T-helper 9 cell (primary cell): ENCODE measurements around the gene ZC3H7B.
A peak's percentile ranks its signal among the peaks of the same experiment; 100 is the strongest.
"Not testable (repeated sequence)": the region's sequence is repeated elsewhere in the genome, so short reads cannot be mapped to it uniquely, and the experiment has no call there.

Source experiments
- DNase-seq: peaks from one replicate; pipeline ENCODE4 v3.0.0-alpha.2; 2020

The ZC3H7B gene

DNA sequence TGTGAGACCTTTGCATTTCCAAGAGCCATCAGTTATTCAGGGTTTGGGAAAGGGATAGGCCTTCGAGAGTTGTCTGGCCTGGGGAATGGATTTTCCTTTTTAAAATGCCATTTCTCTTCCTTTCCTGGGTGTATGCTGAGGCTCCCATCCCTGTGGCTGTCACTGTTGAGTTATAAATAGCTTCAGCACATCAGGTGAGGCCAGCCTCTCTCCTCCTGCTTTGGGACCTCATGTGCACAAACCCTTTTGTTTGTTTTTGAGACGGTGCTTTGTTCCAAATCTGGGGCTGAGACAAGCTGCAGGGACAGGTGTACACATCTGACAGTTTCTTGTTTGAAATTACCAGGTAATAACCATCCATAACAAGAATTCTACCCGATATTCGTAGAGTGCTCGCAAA is 81.8 kb downstream of the ZC3H7B start:
- no peak for DNase-seq

DNA sequence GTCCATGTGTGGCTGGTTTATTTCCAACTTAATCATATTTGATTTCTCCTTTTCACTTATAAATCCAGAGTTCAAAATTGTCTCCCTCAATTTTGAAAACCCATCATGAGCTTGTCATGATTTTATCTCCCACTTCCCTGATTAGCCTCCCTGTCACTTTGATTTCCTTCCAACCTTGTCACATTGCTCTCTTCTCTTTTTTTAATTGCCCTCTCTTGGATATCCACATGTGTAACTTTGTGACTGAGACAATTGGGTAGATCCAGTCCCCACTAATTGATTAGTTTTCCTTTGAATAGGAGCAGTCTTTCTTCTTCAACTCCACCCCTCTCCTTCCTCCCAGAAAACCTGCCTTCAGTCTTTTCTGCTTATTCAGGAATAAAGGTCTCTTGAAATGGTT is 82.8 kb downstream of the ZC3H7B start:
- no peak for DNase-seq

DNA sequence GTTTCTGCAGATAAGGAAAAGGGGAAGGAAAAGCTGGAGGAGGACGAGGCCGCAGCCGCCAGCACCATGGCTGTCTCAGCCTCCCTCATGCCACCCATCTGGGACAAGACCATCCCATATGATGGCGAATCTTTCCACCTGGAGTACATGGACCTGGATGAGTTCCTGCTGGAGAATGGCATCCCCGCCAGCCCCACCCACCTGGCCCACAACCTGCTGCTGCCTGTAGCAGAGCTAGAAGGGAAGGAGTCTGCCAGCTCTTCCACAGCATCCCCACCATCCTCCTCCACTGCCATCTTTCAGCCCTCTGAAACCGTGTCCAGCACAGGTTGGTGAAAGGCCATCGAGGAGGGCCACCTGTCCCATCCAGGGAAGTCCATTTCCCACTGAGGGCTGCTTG is 86.0 kb downstream of the ZC3H7B start:
- DNase-seq: no peak

DNA sequence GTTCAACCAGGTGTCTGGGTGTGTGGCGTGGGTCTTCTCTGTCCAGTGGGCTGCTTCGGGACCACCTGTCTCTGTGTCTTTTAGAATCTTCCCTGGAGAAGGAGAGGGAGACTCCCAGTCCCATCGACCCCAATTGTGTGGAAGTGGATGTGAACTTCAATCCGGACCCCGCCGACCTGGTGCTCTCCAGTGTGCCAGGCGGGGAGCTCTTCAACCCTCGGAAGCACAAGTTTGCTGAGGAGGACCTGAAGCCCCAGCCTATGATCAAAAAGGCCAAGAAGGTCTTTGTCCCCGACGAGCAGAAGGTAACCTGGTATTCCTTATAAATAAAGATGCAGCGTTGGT is 92.7 kb downstream of the ZC3H7B start:
- no peak for DNase-seq

DNA sequence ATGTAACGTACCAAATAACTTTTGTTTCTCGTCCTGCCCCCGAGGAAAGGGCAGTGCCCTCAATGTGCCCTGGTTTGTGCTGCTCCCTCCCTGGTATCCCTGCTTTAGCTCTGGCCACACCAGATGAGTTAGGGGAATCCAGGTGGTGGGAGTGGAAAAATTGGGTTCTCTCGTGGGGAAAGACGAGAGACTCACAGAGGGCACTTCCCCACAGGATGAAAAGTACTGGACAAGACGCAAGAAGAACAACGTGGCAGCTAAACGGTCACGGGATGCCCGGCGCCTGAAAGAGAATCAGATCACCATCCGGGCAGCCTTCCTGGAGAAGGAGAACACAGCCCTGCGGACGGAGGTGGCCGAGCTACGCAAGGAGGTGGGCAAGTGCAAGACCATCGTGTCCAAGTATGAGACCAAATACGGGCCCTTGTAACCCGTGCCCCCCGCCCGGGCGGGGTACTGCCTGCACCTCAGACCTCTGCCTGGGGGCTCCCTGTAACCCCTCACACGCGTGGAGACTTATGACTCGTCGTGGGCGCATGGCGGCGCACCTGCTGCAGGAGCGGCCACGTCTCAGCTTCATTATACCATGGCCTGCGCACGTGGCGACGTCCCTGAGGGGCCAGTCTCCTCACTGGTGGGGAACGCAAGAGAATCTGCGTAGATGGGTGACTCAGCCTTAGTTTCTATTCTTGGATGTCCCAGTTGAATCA is 94.4 kb downstream of the ZC3H7B start:
- DNase-seq: no peak

DNA sequence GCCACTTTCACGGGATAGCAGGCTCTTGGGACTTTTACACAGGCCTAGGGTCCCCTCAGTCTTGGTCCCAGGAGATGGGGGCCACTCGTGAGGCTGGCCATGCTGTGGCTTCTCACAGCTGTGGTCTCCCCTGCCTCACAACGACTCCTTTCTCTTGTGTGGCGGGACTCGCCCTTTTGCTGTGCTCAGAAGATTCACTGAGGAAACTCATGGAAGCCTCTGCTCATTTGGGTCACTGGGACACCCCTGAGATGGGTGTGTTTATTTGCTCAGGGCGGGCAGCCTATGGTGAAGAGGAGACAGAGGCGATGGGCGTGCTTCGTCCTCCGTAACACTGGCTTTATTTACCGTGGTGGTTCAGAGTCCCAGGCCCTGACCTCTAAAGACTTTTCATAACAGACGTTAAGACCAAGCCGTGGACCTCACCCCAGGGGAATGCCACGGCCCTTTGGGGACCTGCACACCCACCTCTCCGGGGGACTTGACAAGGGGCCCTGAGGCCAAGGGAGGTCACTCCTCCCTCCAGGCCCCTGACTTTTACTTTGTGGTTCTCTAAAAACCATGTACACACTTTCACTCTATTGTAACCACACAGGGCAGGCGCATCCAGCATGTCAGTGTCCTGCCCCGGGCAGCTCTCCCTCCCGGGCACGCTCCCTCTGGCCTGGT is 96.0 kb downstream of the ZC3H7B start:
- DNase-seq: no peak

DNA sequence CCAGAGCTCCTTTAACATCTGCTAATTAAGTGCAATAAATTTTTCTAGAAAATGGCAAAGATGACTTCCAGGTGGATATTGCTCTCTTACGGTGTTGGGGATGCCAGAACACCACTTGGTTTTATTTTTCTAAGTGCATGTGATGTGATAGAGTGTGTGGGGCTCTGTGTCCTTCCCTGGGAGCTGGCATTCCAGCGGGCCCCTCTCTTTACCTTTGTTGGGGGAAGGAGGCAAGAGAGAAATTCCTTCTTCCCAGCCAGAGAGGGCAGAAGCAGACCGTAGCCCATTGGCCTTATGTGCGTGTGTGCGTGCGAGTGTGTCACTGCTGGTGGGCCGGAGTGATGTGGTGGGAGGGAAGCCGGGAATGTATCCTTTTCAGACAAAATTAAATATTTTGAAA is 97.6 kb downstream of the ZC3H7B start:
- DNase-seq: no peak

DNA sequence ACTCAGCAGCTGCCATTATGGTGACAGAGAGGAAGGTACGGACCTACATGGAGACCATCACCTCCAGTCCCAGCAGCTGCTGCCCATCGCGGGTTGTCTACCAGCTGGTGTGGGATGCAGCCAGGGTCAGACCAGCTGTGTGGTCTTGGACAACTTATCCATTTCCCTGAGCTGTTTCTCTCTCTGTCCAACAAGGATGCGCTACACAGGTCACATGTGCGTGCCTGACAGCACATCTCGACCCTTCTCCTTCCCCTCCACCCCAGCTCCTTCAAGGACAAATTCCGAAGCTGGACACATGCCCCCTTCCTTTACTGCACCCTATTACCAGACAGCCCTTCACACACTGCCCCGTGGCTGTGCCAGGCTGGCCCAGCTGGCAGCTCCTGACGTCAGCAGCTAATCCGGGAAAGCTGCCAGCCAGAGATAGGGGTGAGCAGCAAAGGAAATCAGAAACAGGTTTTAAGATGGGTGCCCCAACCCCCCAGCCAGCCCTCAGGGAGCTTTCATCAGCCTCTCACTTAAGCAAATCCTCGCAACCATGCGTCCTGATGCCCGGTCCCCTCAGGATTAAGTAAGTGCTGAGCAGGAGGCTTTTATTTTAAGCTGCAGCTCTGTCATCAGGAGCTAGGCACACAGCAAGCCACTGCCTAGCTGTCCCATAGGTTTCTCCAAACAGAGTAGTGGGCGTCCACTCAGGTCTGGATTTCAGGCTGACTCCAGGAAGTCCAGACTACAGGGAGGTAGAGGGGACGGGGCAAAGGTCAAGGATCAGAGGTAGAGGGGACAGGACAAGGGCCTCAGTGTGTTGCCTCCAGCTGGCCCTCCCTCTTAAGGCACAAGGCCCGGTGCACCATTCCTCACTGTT is 100.7 kb downstream of the ZC3H7B start:
- DNase-seq: no peak

DNA sequence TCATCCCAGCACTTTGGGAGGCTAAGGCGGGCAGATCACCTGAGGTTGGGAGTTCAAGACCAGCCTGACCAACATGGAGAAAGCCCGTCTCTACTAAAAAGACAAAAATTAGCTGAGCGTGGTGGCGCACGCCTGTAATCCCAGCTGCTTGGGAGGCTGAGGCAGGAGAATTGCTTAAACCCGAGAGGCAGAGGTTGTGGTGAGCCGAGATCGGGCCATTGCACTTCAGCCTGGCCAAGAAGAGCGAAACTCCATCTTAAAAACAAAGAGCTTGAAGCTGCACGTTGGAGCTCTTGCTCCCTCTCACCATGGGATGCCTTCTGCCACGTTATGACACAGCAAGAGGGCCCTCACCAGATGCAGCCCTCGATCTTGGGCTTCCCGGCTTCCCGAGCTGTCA is 101.5 kb downstream of the ZC3H7B start:
- DNase-seq: not testable (repeated sequence)

DNA sequence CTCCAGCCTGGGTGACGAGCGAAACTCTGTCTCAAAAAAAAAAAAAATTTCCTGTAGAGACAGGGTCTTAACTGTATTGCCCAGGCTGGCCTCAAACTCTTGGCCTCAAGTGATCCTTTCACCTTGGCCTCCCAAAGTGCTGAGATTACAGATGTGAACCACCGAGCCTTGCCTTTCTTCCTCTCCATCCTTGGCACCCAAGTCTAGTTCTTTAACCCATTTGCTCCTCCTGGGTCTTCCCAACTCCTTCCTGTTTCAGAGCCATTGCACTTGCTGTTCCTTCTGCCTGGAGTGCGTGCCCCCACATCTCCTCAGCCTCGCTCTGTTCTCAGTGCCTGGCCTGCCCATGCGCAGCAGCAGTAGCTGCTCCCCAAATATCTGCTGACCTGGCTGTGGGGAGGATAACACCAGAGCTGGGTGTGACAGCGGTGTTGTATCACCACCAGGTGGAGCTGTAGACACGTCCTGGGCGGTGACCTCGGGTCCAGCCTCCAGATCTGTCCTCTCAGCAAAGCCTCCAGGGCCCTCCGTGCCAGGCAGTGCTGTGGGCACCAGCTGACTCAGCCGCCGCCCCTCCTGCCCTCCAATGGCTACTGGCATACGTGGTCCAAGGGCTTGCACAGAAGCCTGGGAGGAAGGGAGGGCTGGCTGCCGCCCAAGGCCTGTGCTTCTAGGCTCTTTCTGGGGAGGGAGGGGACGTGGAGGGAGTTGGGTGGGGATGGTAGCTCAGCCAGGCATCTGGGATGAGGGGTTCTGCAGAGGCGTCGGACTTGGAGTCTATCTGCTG is 102.4 kb downstream of the ZC3H7B start:
- DNase-seq: peak; percentile 70

DNA sequence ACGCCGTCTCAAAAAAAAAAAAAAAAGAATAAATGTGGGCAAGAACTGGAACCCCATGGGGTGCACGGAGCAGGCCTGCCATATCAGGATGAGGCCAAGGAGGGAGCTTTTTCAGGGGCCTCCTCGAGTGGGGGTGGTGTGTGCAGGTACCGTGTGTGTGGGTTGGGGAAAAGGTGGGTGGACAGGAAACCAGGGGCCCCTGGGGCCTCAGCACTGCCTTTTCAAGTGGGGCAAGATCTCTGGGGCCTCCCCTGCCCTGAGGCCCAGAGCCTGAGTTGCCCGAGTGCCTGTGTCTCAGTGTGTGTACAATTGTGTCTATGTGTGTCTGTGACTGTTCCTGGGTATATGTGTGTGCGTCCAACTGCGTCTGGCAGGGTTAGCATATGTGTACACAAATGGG is 104.3 kb downstream of the ZC3H7B start:
- no peak for DNase-seq

DNA sequence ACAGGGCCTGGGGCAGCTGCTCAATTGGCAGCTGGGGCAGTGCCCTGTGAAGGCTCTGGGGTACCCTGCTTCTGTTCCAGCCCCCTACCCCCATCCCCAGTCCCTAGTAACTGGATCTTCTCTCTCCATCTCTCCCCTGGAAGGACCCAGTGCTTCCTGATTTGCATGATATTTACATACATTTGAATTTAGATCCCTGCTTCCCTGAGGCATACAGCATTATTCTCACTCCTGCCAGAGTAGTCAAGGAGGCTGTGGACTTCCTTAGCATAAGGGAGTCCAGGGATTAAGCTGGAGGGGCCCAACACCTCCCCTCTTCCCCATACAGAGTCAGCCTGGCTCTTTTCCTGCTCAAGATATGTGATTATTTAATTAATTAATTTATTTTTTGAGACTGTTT is 105.1 kb downstream of the ZC3H7B start:
- no peak for DNase-seq

DNA sequence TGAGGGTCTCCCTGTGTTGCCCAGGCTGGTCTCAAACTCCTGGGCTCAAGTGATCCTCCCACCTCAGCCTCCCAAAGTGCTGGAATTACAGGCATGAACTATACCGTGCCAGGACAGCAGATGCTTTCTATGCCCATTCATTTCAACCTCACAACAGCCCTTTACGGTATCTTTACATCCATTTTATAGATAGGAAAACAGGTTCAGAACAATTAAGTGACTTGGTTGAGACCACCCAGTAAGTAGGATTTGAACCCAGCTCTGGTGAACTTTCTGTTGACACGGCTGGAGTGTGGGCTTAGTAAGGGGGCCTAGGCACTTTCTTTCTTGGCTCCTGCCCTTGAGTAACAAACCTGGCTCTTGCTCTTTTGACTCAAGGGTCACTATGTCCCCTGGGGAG is 106.1 kb downstream of the ZC3H7B start:
- no peak for DNase-seq

DNA sequence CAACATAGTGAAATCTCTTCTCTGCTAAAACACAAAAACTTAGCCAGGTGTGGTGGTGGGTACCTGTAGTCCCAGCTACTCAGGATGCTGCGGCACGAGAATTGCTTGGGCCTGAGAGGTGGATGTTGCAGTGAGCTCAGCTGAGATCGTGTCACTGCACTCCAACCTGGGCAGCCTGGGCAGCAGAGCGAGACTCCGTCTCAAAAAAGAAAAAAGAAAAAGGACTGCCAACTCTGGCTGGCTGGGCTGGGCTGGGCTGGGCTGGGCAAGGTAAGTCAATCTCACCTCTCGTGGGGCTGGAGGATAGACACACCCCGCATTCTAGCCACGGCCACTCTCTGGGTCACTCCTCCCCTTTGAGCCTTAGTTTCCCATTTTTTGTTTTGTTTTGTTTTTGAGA is 107.3 kb downstream of the ZC3H7B start:
- DNase-seq: no peak
